Stimulated activated CD8-positive, alpha-beta memory T cell treated with anti-CD3 and anti-CD28 coated beads, Interleukin-15, amount 100 ng/mL, for 48 hours (primary cell): ENCODE data around the gene AK3.

ENCODE experiments used
- DNase-seq, 2 donors: peaks; one replicate each; pipeline ENCODE4 v3.0.0-alpha.2; 2020; ENCODE audit warnings: low read depth in 2 of 2

The AK3 gene

GRCh38 chr9:4748612-4749011 lies 7.6 kb upstream of the AK3 start:
- no peak for DNase-seq

- DNase-seq, result no peak
Observed at GRCh38 chr9:4746278-4747030, 5.5 kb upstream of the AK3 start.

- no peak for DNase-seq
Observed at GRCh38 chr9:4743131-4743875, 2.3 kb upstream of the AK3 start.

- DNase-seq, result no peak
Observed at GRCh38 chr9:4742246-4742645, 1.2 kb upstream of the AK3 start.

- peak in 1 of 2 donors; percentile 1 for DNase-seq
Observed at GRCh38 chr9:4741365-4742089, 525 bp upstream of the AK3 start.

- DNase-seq, result no peak
Observed at GRCh38 chr9:4740388-4740637, 689 bp downstream of the AK3 start.

GRCh38 chr9:4739587-4740387 lies 1.2 kb downstream of the AK3 start:
- DNase-seq, result no peak

- DNase-seq, result no peak
Observed at GRCh38 chr9:4738866-4739586, 2.0 kb downstream of the AK3 start.

GRCh38 chr9:4734150-4734549 lies 6.9 kb downstream of the AK3 start:
- DNase-seq, result no peak

- DNase-seq, result no peak
Observed at GRCh38 chr9:4732890-4733289, 8.1 kb downstream of the AK3 start.

GRCh38 chr9:4727593-4727992 lies 13.4 kb downstream of the AK3 start:
- no peak for DNase-seq

- DNase-seq, result no peak
Observed at GRCh38 chr9:4725706-4726442, 15.1 kb downstream of the AK3 start.

- no peak for DNase-seq
Observed at GRCh38 chr9:4721736-4722135, 19.3 kb downstream of the AK3 start.

- no peak for DNase-seq
Observed at GRCh38 chr9:4718911-4719310, 22.1 kb downstream of the AK3 start.

- DNase-seq, result no peak
Observed at GRCh38 chr9:4717815-4718214, 23.2 kb downstream of the AK3 start.

- DNase-seq, result no peak
Observed at GRCh38 chr9:4716163-4716562, 24.8 kb downstream of the AK3 start.

- no peak for DNase-seq
Observed at GRCh38 chr9:4714266-4715016, 26.6 kb downstream of the AK3 start.

GRCh38 chr9:4713849-4714248 lies 27.2 kb downstream of the AK3 start:
- DNase-seq, result no peak

GRCh38 chr9:4709380-4709779 lies 31.6 kb downstream of the AK3 start:
- no peak for DNase-seq

GRCh38 chr9:4706971-4707622 lies 33.9 kb downstream of the AK3 start:
- no peak for DNase-seq
